GM12872 (cell line): ENCODE results near the gene PPP5C.

Experiments
- CTCF ChIP-seq: IDR thresholded peaks from 3 replicates; pipeline ENCODE4 v1.5.1; 2011; ENCODE audit warnings: low read depth, mild to moderate bottlenecking, low read length, moderate library complexity; ENCODE audit not compliant: insufficient read depth

Gene PPP5C

GRCh38 chr19:46435009-46435408 lies 88.1 kb downstream of the PPP5C start:
- no peak for TF ChIP-seq CTCF
